ENCODE data around the gene ABCA12.

Gene ABCA12

GRCh38 chr2:214902286-214902685 lies 236.1 kb downstream of the ABCA12 start:
- H3K79me1 ChIP-seq (ENCODE audit: low read length): no peaks in the 10 kb centered on the region
- no peak overlapping the region for H4K12ac ChIP-seq (ENCODE audit: low read depth, low read length)
- no peak overlapping the region for H3K4me2 ChIP-seq (ENCODE audit: low read length)
- no peaks in the 10 kb centered on the region for H3K27me3 ChIP-seq (ENCODE audit: insufficient read depth, low read length)
- H4K8ac ChIP-seq (ENCODE audit: low read depth, low read length): no peak overlapping the region
- H3K23ac ChIP-seq (ENCODE audit: low read length): no peak overlapping the region
- H3K27ac ChIP-seq (ENCODE audit: low read depth, low read length): no peak overlapping the region
- no peak overlapping the region for H2AFZ ChIP-seq (ENCODE audit: insufficient read depth, low read length, poor library complexity)
- no peak overlapping the region for H3K18ac ChIP-seq (ENCODE audit: low read length)
- no peak overlapping the region for H4K91ac ChIP-seq (ENCODE audit: low read depth, low read length)
- H3K9me3 ChIP-seq (ENCODE audit: insufficient read depth, low read depth, low read length): no peaks in the 10 kb centered on the region
- no peak overlapping the region for H3K4me3 ChIP-seq (ENCODE audit: low read depth, low read length)
- no peaks in the 10 kb centered on the region for H3K36me3 ChIP-seq (ENCODE audit: control insufficient read depth in 1 of 2, insufficient read depth in 2 of 2, low read length in 2 of 2)
- H3K4ac ChIP-seq (ENCODE audit: low read depth, low read length): no peak overlapping the region
- H3K9ac ChIP-seq (ENCODE audit: low read length): no peak overlapping the region
- no peak overlapping the region for H2BK5ac ChIP-seq (ENCODE audit: low read depth, low read length, poor library complexity)
- no peaks in the 10 kb centered on the region for H3K79me2 ChIP-seq (ENCODE audit: control insufficient read depth, insufficient read depth, low read length, poor library complexity)
- H3K4me1 ChIP-seq (ENCODE audit: control insufficient read depth in 1 of 2, insufficient read depth in 2 of 2, low read length in 2 of 2): no peaks in the 10 kb centered on the region
- no peak overlapping the region for H2BK12ac ChIP-seq (ENCODE audit: low read length)
- no peak overlapping the region for H2BK120ac ChIP-seq (ENCODE audit: insufficient read depth, low read length, poor library complexity)
- no peak overlapping the region for H3K14ac ChIP-seq (ENCODE audit: low read length)
- WGBS (ENCODE audit: extremely low coverage, insufficient coverage, insufficient read length): no CpG with 5 or more reads among the region's 5 CpGs
- DNase-seq: no peak
- H2AK5ac ChIP-seq (ENCODE audit: low read length): no peak overlapping the region

DNA sequence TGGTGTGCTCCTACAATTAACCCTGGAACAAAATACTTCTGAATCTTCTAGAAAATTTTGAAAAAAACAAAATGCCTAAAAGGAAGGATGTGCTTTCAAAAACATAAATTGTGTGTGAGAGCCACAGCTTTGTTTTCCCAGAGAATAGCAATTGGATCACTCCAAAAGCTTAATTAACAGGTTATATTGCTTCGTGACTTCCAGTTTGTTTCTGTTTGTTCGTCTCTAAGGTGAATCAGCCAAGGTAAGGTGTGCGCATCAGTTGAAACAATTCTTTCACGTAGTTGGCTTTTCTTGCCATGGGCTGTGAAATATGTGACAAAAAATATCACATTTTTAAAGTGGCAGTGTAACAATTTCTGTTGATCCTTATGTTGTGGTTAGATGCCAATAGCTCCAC lies 238.7 kb downstream of the ABCA12 start:
- WGBS (ENCODE audit: extremely low coverage, insufficient coverage, insufficient read length): no CpG with 5 or more reads among the region's 4 CpGs
- no peaks in the 10 kb centered on the region for H3K79me1 ChIP-seq (ENCODE audit: low read length)
- no peak overlapping the region for H3K23ac ChIP-seq (ENCODE audit: low read length)
- H2BK120ac ChIP-seq (ENCODE audit: insufficient read depth, low read length, poor library complexity): no peak overlapping the region
- H3K14ac ChIP-seq (ENCODE audit: low read length): no peak overlapping the region
- no peaks in the 10 kb centered on the region for H3K79me2 ChIP-seq (ENCODE audit: control insufficient read depth, insufficient read depth, low read length, poor library complexity)
- H3K9ac ChIP-seq (ENCODE audit: low read length): no peak overlapping the region
- no peak overlapping the region for H2AFZ ChIP-seq (ENCODE audit: insufficient read depth, low read length, poor library complexity)
- H4K8ac ChIP-seq (ENCODE audit: low read depth, low read length): no peak overlapping the region
- H3K4me2 ChIP-seq (ENCODE audit: low read length): no peak overlapping the region
- no peak overlapping the region for H2AK5ac ChIP-seq (ENCODE audit: low read length)
- no peak overlapping the region for H2BK12ac ChIP-seq (ENCODE audit: low read length)
- H3K4ac ChIP-seq (ENCODE audit: low read depth, low read length): no peak overlapping the region
- no peaks in the 10 kb centered on the region for H3K4me1 ChIP-seq (ENCODE audit: control insufficient read depth in 1 of 2, insufficient read depth in 2 of 2, low read length in 2 of 2)
- H4K91ac ChIP-seq (ENCODE audit: low read depth, low read length): no peak overlapping the region
- no peak overlapping the region for H3K4me3 ChIP-seq (ENCODE audit: low read depth, low read length)
- H3K27ac ChIP-seq (ENCODE audit: low read depth, low read length): no peak overlapping the region
- H4K12ac ChIP-seq (ENCODE audit: low read depth, low read length): no peak overlapping the region
- H3K36me3 ChIP-seq (ENCODE audit: control insufficient read depth in 1 of 2, insufficient read depth in 2 of 2, low read length in 2 of 2): no peaks in the 10 kb centered on the region
- H2BK5ac ChIP-seq (ENCODE audit: low read depth, low read length, poor library complexity): no peak overlapping the region
- H3K9me3 ChIP-seq (ENCODE audit: insufficient read depth, low read depth, low read length): no peaks in the 10 kb centered on the region
- no peak overlapping the region for H3K18ac ChIP-seq (ENCODE audit: low read length)
- DNase-seq: peak; percentile 27 to 84
- H3K27me3 ChIP-seq (ENCODE audit: insufficient read depth, low read length): no peaks in the 10 kb centered on the region

DNA sequence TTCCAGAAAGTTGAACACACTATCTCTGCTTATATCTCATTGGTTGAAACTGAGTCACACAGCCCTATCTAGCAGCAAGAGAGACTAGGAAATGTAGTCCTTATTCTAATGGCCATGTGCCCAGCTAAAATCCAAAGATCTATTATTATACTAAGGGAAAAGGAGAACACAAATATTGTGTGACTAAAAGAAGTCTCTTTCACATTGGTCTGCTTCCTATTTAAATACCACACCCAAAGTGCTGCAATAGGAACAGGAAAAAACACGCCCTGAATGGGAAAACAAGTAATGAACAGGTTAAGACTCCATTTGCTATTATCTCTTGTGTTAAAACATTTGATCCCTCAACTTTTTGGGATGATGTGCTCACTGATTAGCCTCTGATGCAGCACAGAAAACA lies 242.2 kb downstream of the ABCA12 start:
- Histone ChIP-seq H3K4me2 (ENCODE audit: low read length) (no peak overlapping the region), H4K91ac (ENCODE audit: low read depth, low read length) (no peak overlapping the region), H3K23ac (ENCODE audit: low read length) (no peak overlapping the region), H3K4me3 (ENCODE audit: low read depth, low read length) (no peak overlapping the region), H4K8ac (ENCODE audit: low read depth, low read length) (no peak overlapping the region), H3K18ac (ENCODE audit: low read length) (no peak overlapping the region), H2BK5ac (ENCODE audit: low read depth, low read length, poor library complexity) (no peak overlapping the region), H3K14ac (ENCODE audit: low read length) (no peak overlapping the region), H3K9me3 (ENCODE audit: insufficient read depth, low read depth, low read length) (no peaks in the 10 kb centered on the region), H2BK120ac (ENCODE audit: insufficient read depth, low read length, poor library complexity) (no peak overlapping the region), H4K12ac (ENCODE audit: low read depth, low read length) (no peak overlapping the region), H3K27ac (ENCODE audit: low read depth, low read length) (no peak overlapping the region), H3K79me1 (ENCODE audit: low read length) (no peaks in the 10 kb centered on the region), H2AK5ac (ENCODE audit: low read length) (no peak overlapping the region), H3K4ac (ENCODE audit: low read depth, low read length) (no peak overlapping the region), H3K36me3 (ENCODE audit: control insufficient read depth in 1 of 2, insufficient read depth in 2 of 2, low read length in 2 of 2) (no peaks in the 10 kb centered on the region), H3K79me2 (ENCODE audit: control insufficient read depth, insufficient read depth, low read length, poor library complexity) (no peaks in the 10 kb centered on the region), H2BK12ac (ENCODE audit: low read length) (no peak overlapping the region), H3K27me3 (ENCODE audit: insufficient read depth, low read length) (no peaks in the 10 kb centered on the region), H3K4me1 (ENCODE audit: control insufficient read depth in 1 of 2, insufficient read depth in 2 of 2, low read length in 2 of 2) (no peaks in the 10 kb centered on the region), H2AFZ (ENCODE audit: insufficient read depth, low read length, poor library complexity) (no peak overlapping the region), H3K9ac (ENCODE audit: low read length) (no peak overlapping the region)
- no peak for DNase-seq
- WGBS (ENCODE audit: extremely low coverage, insufficient coverage, insufficient read length): no CpG with 5 or more reads among the region's 1 CpG

DNA sequence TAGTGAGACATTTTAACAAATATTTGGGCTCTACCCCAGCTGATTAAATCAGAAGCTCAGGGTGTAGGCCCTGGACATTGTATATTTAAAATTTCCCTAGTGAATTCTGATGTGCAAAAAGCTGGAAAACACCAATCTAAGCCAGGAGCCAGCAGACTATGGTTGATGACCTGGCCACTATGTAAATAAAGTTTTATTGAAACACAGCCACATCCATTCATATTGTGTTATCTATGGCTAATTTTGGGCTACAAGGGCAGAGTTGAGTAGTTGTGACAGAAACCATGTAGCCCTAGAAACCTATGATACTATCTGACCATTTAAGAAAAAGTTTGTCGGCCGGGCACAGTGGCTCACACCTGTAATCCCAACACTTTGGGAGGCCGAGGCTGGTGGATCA lies 243.0 kb downstream of the ABCA12 start:
- H3K4me2 ChIP-seq (ENCODE audit: low read length): no peak overlapping the region
- no peaks in the 10 kb centered on the region for H3K9me3 ChIP-seq (ENCODE audit: insufficient read depth, low read depth, low read length)
- H3K27ac ChIP-seq (ENCODE audit: low read depth, low read length): no peak overlapping the region
- H2BK5ac ChIP-seq (ENCODE audit: low read depth, low read length, poor library complexity): no peak overlapping the region
- no peak overlapping the region for H3K18ac ChIP-seq (ENCODE audit: low read length)
- H2AFZ ChIP-seq (ENCODE audit: insufficient read depth, low read length, poor library complexity): no peak overlapping the region
- no peaks in the 10 kb centered on the region for H3K27me3 ChIP-seq (ENCODE audit: insufficient read depth, low read length)
- H3K9ac ChIP-seq (ENCODE audit: low read length): no peak overlapping the region
- H2BK12ac ChIP-seq (ENCODE audit: low read length): no peak overlapping the region
- no peaks in the 10 kb centered on the region for H3K79me2 ChIP-seq (ENCODE audit: control insufficient read depth, insufficient read depth, low read length, poor library complexity)
- no peaks in the 10 kb centered on the region for H3K79me1 ChIP-seq (ENCODE audit: low read length)
- H4K12ac ChIP-seq (ENCODE audit: low read depth, low read length): no peak overlapping the region
- H3K4me1 ChIP-seq (ENCODE audit: control insufficient read depth in 1 of 2, insufficient read depth in 2 of 2, low read length in 2 of 2): no peaks in the 10 kb centered on the region
- no peak overlapping the region for H4K91ac ChIP-seq (ENCODE audit: low read depth, low read length)
- WGBS (ENCODE audit: extremely low coverage, insufficient coverage, insufficient read length): no CpG with 5 or more reads among the region's 3 CpGs
- H2AK5ac ChIP-seq (ENCODE audit: low read length): no peak overlapping the region
- no peak overlapping the region for H3K4ac ChIP-seq (ENCODE audit: low read depth, low read length)
- H4K8ac ChIP-seq (ENCODE audit: low read depth, low read length): no peak overlapping the region
- H3K14ac ChIP-seq (ENCODE audit: low read length): no peak overlapping the region
- no peaks in the 10 kb centered on the region for H3K36me3 ChIP-seq (ENCODE audit: control insufficient read depth in 1 of 2, insufficient read depth in 2 of 2, low read length in 2 of 2)
- no peak overlapping the region for H2BK120ac ChIP-seq (ENCODE audit: insufficient read depth, low read length, poor library complexity)
- H3K4me3 ChIP-seq (ENCODE audit: low read depth, low read length): no peak overlapping the region
- no peak for DNase-seq
- H3K23ac ChIP-seq (ENCODE audit: low read length): no peak overlapping the region

All from trophoblast cell (in vitro differentiated cells and primary cell).